ENCODE data around the gene COX17.
"Not testable (repeated sequence)": the region's sequence is repeated elsewhere in the genome, so short reads cannot be mapped to it uniquely, and the experiment has no call there.

Gene COX17

DNA sequence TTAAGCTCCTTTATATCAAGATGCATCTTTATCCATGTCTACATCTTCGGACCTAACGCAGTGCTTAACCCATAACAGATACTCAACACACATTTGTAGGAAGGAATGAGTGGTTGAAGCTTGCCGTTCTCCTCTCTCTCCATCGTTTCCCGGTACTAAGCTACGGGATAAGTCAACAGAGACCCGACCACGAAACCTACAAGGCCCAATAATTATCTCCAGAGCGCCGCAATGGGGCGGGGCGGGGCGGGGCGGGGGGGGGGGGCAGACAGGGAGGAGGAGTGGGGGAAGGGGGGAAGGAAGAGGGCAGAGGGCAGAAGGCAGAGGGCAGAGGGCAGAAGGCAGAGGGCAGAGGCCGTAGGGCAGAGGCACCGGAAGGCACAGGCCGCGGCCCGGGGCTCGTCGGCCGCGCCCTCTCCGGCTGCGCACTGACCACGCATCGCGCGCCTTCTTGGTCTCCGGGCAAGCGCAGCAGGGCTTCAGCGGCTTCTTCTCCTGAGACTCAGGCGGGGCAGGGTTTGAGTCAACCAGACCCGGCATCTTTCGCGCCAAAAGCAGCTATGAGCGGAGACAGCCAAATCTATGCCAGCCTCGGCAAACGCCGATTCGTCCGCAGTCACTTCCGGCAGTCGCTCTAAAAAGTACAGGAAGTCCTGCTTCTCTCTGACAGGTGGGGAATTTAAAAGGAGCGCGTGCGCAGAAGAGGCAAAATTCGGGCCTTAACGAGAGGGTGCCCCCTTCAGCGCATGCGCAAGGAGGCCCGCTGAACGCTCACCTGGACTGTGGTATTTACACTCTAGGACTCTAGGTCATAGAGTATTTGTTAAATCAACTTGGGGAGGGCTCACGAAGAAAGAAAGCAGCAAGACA lies at the start of gene COX17:
Gene COX17 (minus strand): TSS at position 636 of the 870 bp plus-strand sequence. CDS start 96 bp downstream, at position 540.
- DNase-seq (ENCODE audit: low spot score), result peak; percentile 96

DNA sequence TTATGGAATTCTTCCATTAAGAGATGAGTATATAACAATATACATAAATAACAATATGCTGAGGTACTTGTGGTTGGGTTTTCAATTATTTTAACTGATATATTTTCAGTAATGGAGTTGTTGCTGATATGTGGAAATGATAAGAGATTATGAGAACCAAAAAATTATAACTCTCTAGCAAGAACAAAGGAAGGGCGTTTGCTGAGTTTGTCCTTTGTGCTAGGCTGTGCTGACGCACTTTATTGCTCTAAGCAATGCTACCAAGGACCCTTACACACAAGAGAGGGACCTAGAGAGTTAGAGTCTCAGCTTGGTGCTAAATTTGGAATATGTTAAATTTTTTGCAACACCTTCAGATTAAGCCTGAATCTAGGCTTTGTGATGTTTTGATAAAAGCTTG lies 49.7 kb upstream of the COX17 start:
- no peak for DNase-seq (ENCODE audit: low spot score)

- DNase-seq (ENCODE audit: low spot score), result no peak
Observed at GRCh38 chr3:119723022-119723421, 45.8 kb upstream of the COX17 start.

GRCh38 chr3:119717520-119717919 lies 40.3 kb upstream of the COX17 start:
- DNase-seq (ENCODE audit: low spot score), result no peak

- DNase-seq (ENCODE audit: low spot score), result no peak
Observed at GRCh38 chr3:119716998-119717397, 39.8 kb upstream of the COX17 start.

- no peak for DNase-seq (ENCODE audit: low spot score)
Observed at GRCh38 chr3:119715105-119715504, 37.9 kb upstream of the COX17 start.

GRCh38 chr3:119703820-119704531 lies 26.8 kb upstream of the COX17 start:
- DNase-seq (ENCODE audit: low spot score), result no peak

DNA sequence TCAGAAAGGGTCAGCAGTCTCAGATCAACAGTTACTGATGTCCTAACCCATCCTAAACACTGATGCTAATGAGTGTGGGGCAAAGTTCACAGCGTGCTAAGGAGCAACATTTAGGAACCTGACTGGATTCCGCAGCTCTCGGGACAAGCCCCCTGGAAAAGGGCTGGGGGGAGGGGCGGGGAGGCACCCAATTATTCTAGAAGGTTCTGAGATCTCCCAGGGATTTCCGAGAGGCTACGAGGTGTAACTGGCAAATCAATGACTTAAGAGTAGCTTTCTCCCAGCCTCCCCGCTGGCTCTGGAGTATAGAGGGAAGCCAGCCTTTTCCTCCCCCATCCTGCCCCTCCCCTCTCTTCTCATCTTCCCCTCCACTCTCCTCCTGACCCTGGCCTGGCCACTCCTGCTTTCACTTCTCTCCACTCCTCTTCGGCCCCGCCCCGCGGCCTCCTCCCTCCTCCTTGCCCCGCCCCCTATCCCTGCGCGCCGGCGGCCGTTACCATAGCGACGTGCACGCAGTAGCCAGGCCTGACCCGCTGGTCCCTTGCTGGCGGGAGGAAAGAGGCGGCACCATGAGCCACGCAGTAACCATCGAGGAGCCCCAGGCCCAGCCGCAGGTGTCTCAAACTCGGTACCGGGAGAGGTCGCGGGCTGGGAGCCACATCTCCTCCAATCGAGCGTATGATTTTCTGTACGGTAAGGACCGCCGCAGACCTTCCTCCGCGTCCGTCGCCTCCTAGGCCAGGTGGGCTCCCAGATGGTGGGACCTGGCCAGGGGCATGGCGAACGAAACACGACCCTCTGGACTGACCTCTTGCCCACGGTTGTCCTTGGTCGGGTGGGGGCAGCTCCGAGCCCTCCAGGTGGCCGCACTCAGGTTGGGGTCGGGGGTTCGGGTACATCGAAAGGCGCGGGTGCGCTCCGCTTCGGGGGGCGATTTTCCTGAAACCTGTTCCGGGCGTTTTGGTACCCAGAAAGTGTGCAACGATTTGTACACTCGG lies 25.6 kb upstream of the COX17 start, which contains the start of gene CFAP91:
Gene CFAP91 (plus strand): TSS at position 493 of the 998 bp plus-strand sequence. CDS start 77 bp downstream, at position 570.
- peak; percentile 77 for DNase-seq (ENCODE audit: low spot score)

DNA sequence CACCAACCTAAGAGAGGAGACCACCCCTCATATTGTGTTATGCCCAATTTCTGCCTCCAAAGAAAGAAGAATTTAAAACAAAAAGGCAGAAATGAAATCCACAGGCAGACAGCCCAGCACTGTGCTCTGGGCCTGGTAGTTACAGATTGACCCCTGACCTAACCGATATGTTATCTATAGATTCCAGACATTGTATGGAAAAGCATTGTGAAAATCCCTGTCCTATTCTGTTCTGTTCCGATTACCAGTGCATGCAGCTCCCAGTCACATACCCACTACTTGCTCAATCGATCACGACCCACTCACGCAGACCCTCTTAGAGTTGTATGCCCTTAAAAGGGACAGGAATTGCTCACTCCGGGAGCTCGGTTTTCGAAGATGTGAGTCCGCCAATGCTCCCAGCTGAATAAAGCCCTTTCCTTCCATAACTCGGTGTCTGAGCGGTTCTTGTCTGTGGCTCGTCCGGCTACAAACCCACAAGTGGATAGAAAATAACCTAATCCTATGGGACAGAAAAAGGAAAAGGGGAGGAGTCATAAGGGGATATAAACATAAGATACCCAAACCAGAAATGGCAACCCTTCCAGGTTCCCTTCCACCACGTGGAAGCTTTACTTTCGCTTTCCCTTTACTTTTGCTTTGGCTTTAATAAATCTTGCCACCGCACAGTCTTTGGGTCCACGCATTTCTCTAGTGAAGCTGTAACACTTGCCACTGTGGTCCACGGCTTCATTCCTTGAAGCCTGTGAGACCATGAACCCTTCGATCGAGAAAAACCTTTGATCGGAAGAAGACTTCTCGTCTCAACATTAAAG lies 23.9 kb upstream of the COX17 start:
- no peak for DNase-seq (ENCODE audit: low spot score)

DNA sequence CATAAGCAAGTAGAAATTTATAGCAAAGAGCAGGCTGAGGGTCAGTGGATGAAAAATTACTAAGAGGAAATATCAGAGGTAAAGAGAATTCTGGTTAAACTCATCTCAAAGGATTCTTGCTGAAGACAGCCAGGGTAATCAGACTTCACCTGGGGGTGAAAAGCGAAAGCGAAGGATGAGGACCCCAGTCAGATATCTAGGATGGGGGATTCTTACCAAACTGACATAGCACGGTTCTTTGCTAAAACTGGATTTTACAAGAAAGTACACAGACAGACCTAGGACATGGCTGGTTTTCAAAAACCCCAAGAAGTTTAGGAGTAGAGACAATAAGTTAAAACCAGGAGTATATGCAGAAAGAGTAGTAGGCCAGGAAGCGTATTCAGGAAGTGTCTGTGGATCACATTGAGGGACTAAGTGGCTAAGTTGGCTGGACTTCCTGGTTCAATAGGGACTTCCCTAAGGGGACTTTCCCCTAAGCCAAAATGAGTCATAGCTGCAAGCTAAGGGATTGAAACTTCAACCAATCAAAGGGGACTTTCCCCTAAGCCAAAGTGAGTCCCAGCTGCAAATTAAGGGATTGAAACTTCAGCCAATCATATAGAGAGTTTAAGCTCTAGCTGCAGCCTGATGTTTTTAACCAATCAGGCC lies 23.2 kb upstream of the COX17 start:
- no peak for DNase-seq (ENCODE audit: low spot score)

DNA sequence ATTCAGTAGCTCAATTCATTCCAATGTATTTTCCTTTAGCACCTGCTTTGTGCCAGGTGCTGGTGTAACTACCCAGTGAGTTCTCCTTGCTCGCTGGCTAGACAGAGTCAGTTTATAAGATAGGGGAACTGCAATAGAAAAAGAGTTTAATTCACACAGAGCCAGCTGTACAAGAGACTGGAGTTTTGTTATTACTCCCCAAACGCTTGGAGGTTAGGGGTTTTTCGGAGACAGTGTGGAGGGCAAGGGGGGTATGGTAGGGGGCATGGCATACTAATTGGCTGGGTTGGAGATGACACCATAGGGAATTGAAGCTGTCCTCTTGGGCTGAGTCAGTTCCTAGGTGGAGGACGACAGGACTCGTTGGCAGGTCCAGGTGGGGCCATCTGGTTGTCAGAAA lies 20.2 kb upstream of the COX17 start:
- no peak for DNase-seq (ENCODE audit: low spot score)

- no peak for DNase-seq (ENCODE audit: low spot score)
Observed at GRCh38 chr3:119695480-119695879, 18.3 kb upstream of the COX17 start.

- peak; percentile 11 for DNase-seq (ENCODE audit: low spot score)
Observed at GRCh38 chr3:119690043-119690656, 12.9 kb upstream of the COX17 start.

DNA sequence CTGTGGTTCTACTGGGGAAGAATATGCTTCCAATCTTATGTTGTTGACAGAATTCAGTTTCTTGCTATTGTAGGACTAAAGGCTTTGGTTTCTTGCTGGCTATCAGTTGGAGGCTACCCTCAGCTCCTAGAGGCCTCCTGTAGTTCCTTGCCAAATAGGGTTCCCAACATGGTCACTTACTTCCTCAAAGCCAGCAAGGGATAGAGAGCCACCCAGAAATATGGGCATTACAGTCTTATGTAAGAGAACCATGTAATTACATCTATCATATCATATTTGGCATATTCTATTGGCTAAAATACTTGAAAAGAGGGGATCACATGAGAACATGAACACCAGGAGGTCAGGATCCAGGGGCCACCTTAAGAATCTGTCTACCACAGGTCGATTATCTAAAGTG lies 6.2 kb upstream of the COX17 start:
- DNase-seq (ENCODE audit: low spot score), result no peak

DNA sequence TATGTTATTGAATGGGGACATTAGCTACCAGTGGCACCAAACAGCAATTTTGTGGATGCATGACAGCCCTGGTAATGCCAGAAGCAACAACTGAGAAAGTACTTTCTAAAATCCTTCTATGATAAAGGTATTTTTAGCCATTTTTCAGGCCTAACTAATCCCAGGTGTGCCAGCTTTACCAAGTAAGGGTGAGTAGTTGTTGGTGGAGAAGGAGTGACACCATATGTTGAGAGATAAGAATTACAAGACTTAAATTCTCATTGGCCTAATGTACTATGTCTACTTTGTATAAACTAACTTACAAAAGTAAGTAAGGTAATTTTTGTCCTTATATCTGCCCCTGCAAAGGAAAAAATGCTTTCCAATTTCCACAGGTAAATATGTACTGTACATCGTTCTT lies 4.1 kb upstream of the COX17 start:
- peak; percentile 30 for DNase-seq (ENCODE audit: low spot score)

GRCh38 chr3:119679874-119680273 lies 2.7 kb upstream of the COX17 start:
- no peak for DNase-seq (ENCODE audit: low spot score)

- DNase-seq (ENCODE audit: low spot score), result not testable (repeated sequence)
Observed at GRCh38 chr3:119678209-119678608, 1.0 kb upstream of the COX17 start.

DNA sequence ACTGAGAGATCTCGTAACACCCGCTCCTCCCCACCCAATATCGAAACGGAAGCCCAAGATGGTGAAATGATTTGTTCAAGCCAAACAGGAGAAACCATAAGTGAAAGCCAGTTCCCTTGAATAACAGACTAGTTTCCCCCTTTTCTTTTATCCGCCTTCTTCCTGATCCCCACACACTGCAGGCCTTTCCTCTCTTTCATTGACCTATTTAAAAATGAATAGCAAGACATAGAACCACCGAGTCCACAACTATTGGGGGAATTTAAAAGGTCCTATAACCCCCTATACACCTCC lies 382 bp upstream of the COX17 start:
- DNase-seq (ENCODE audit: low spot score), result no peak

GRCh38 chr3:119676020-119676419 lies 1.2 kb downstream of the COX17 start:
- no peak for DNase-seq (ENCODE audit: low spot score)

DNA sequence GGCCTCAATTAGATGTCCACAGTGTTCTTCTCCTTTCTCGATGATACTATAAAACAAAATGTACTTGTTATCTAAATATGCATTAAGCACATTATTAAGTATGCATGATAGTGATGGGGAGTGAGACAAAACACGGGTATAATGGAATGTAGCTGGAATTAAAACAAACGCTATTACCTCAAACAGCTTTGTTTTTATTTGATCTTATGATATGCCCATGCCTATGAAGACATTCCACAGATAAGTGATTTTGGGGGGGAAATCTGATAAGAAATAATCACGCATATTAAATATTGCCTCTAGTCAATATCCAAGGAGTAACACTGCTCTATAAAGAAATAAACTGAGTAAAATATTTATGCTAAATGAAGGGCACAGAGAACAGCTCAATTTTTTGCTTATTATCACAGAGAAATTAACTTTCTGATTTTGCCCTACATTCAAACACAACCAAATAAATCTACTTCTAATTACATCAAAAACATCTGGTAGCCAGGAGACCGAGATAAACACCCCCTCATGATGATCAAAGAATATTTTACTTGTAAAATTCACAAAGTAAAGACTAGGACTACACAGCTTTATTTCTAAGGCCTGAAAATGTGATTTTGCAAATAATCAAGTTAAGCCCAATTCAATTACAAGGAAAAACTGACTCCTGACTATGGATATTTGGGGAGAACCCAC lies 1.9 kb downstream of the COX17 start:
- no peak for DNase-seq (ENCODE audit: low spot score)
